ENCODE measurements around the gene SDHAF4.
"Not testable (repeated sequence)": the region's sequence is repeated elsewhere in the genome, so short reads cannot be mapped to it uniquely, and the experiment has no call there.

SDHAF4 gene

GRCh38 chr6:70592391-70593117 is 25.8 kb downstream of the SDHAF4 start:
- DNase-seq (ENCODE audit: low read depth): no peak

- no peak for DNase-seq (ENCODE audit: low read depth)
These were observed 26.4 kb downstream of the SDHAF4 start for GRCh38 chr6:70593118-70593486.

- no peak for DNase-seq (ENCODE audit: low read depth)
These were observed 32.5 kb downstream of the SDHAF4 start for GRCh38 chr6:70599187-70599586.

GRCh38 chr6:70601014-70601413 is 34.3 kb downstream of the SDHAF4 start:
- no peak for DNase-seq (ENCODE audit: low read depth)

- DNase-seq (ENCODE audit: low read depth): no peak
These were observed 37.5 kb downstream of the SDHAF4 start for GRCh38 chr6:70604254-70604653.

- DNase-seq (ENCODE audit: low read depth): not testable (repeated sequence)
These were observed 40.6 kb downstream of the SDHAF4 start for GRCh38 chr6:70607371-70607770.

GRCh38 chr6:70609181-70609580 is 42.5 kb downstream of the SDHAF4 start:
- DNase-seq (ENCODE audit: low read depth): not testable (repeated sequence)

- no peak for DNase-seq (ENCODE audit: low read depth)
These were observed 50.1 kb downstream of the SDHAF4 start for GRCh38 chr6:70616728-70617260.

GRCh38 chr6:70620746-70621145 is 54.0 kb downstream of the SDHAF4 start:
- DNase-seq (ENCODE audit: low read depth): no peak

- DNase-seq (ENCODE audit: low read depth): no peak
These were observed 55.7 kb downstream of the SDHAF4 start for GRCh38 chr6:70622461-70622860.

- DNase-seq (ENCODE audit: low read depth): no peak
These were observed 58.7 kb downstream of the SDHAF4 start for GRCh38 chr6:70625436-70625835.

GRCh38 chr6:70627500-70628254 is 60.9 kb downstream of the SDHAF4 start:
- DNase-seq (ENCODE audit: low read depth): no peak

- DNase-seq (ENCODE audit: low read depth): no peak
These were observed 63.2 kb downstream of the SDHAF4 start for GRCh38 chr6:70629929-70630328.

GRCh38 chr6:70633870-70634269 is 67.1 kb downstream of the SDHAF4 start:
- DNase-seq (ENCODE audit: low read depth): no peak

- DNase-seq (ENCODE audit: low read depth): no peak
These were observed 69.9 kb downstream of the SDHAF4 start for GRCh38 chr6:70636596-70636995.

- no peak for DNase-seq (ENCODE audit: low read depth)
These were observed 71.7 kb downstream of the SDHAF4 start for GRCh38 chr6:70638468-70638867.

Data from CMK (cell line).